H1 (cell line): ENCODE measurements around the gene DYNLT3. TPM values are rescaled to one million over a fixed set of nuclear protein-coding genes. Genes with fewer than 3 reads are reported as not detected.

Experiments used
- BRCA1 ChIP-seq: IDR thresholded peaks from 2 replicates; pipeline ENCODE4 v1.6.1; 2012; ENCODE audit warnings: low read depth, low read length, improper control_type of control experiment
- CHD7 ChIP-seq: fragments of 300-600 bp; sonication (generic); IDR thresholded peaks from 2 replicates; pipeline ENCODE4 v1.7.1; 2012; ENCODE audit warnings: low read length, moderate library complexity, mild to moderate bottlenecking, inconsistent platforms; ENCODE audit not compliant: insufficient replicate concordance
- CREB1 ChIP-seq: IDR thresholded peaks from 2 replicates; pipeline ENCODE4 v1.6.1; 2012; ENCODE audit warnings: inconsistent platforms
- EZH2 ChIP-seq: fragments of 200-600 bp; sonication (generic); IDR thresholded peaks from 2 replicates; pipeline ENCODE4 v1.7.1; 2012; ENCODE audit warnings: low read depth, mild to moderate bottlenecking, moderate library complexity, low read length, inconsistent platforms; ENCODE audit not compliant: severe bottlenecking
- FOSL1 ChIP-seq: IDR thresholded peaks from 2 replicates; pipeline ENCODE4 v1.6.1; 2011; ENCODE audit warnings: mild to moderate bottlenecking, low read depth, low read length, moderate library complexity; ENCODE audit not compliant: insufficient read depth
- JUN ChIP-seq: IDR thresholded peaks from 2 replicates; pipeline ENCODE4 v1.6.1; 2011; ENCODE audit warnings: low read depth, mild to moderate bottlenecking, improper control_type of control experiment, low read length
- PHF8 ChIP-seq: fragments of 200-600 bp; sonication (generic); conservative IDR thresholded peaks from 2 replicates; pipeline ENCODE4 v1.7.1; 2012; ENCODE audit warnings: low read depth, mild to moderate bottlenecking, inconsistent platforms, low read length, moderate library complexity
- SIX5 ChIP-seq: IDR thresholded peaks from 2 replicates; pipeline ENCODE4 v1.6.1; 2011; ENCODE audit warnings: mild to moderate bottlenecking, low read depth, low read length
- SP2 ChIP-seq: IDR thresholded peaks from 2 replicates; pipeline ENCODE4 v1.6.1; 2012; ENCODE audit warnings: mild to moderate bottlenecking, low read length, inconsistent platforms
- YY1 ChIP-seq: IDR thresholded peaks from 2 replicates; pipeline ENCODE4 v1.6.1; 2011; ENCODE audit warnings: low read depth, mild to moderate bottlenecking, low read length
- polyA plus RNA-seq, 7 experiments: library from polyadenylated mRNA; depleted of rRNA in 3 of 7; stranded (reverse) in 5 of 7; unstranded in 2 of 7; fragments of >200 nt in 5 of 7; fragments of 200-250 nt in 2 of 7; gene quantifications; 1 replicate in 5 of 7; 2 replicates in 1 of 7; 4 replicates in 1 of 7; pipeline versions ENCODE4 v1.2.1 to v1.2.3, GENCODE V29; 2011 to 2013; ENCODE audit warnings: missing spikeins in 2 of 7, mixed read lengths in 2 of 7
- total RNA-seq: library from RNA; stranded (reverse); fragmentation: NEBNext Ultra II Directional; extraction: Animal tissue kit (Norgen Biotek cat#: 25700); gene quantifications from 2 replicates; pipeline ENCODE4 v1.2.1, GENCODE V29; 2021

DYNLT3 gene
- total and polyA plus RNA-seq, 2 of the 8 experiments (the other 6 are each of a cell fraction or from before 2014, with no cell fraction given) = 2.3 to 3.5 TPM

GRCh38 chrX:37796805-37797204 is 50.6 kb downstream of the DYNLT3 start (continued):
- TF ChIP-seq CHD7 (no peak), CREB1 (no peak), SP2 (no peak), FOSL1 (no peak), BRCA1 (no peak), PHF8 (no peak), EZH2 (no peak), SIX5 (no peak), JUN (no peak), YY1 (no peak)
